NCI-H2227 (cell line): Measurements from ENCODE around the gene HCRTR1.

Experiments
- DNase-seq: peaks from one replicate; lab custom pipeline; 2025; ENCODE audit not compliant: unreplicated experiment; lab: John Stamatoyannopoulos, UW

HCRTR1 gene

GRCh38 chr1:31625561-31626222 is 8.2 kb downstream of the HCRTR1 start:
- DNase-seq, result no peak

DNA sequence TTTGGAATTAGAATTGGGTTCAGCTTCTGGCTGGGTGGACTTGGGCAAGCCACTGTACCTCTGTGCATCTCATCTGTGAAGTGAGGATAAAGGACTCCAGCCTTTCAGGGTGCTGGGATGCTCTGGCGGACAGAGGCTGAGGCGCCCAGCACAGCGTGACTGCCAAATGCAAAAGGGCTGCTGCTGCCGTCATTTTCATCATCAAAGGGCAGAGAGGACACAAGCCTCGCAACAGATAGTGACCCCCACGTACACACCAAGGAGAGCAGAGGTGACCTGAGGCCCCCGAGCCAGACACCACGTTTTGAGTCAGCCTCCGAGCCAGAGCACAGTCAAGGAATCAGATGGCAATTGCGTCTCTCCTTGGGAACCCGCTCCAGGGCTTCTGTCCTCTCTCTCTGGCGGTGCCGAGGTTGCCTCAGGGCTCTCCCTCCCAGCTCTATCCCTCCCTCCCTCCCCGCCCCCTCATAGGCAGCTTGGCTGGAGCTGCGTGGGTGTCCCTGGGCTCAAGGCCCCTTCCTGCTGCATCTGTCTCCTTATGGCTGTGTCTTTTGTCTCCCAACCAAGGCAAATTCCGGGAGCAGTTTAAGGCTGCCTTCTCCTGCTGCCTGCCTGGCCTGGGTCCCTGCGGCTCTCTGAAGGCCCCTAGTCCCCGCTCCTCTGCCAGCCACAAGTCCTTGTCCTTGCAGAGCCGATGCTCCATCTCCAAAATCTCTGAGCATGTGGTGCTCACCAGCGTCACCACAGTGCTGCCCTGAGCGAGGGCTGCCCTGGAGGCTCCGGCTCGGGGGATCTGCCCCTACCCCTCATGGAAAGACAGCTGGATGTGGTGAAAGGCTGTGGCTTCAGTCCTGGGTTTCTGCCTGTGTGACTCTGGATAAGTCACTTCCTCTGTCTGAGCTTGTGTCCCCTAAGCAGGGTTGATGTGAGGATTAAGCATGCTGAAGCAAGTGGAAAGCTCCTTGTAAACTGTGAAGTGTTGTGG is 9.0 kb downstream of the HCRTR1 start:
- DNase-seq, result peak; percentile 43

DNA sequence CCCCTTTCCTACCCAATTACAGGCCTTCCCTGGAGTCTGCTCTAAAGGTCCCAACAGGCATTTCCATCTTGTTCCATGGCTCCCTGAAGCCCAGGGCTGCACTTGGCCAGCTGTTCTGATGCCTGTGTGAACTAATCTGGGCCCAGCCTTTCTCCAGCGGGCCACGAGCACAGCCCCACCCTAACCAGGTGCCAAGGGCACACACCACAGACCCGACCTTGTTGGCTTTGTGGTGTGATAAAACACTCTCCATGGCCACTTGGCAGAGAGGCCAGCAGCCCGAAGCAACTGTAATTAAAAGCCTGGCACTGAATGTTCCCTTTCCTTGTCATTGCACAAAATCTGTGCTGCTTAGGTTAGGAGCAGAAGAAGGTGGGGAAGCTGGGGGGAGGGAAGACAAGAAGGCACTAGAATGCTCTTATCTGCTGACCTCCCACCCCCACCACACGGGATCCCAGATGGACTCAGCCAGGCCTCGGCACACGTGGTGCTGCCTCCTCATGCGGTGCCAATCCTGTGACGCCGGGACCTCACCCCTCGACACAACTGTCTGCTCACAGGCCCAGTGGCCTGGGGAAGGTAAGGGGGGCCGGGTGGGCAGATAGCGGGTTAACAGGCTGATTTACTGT is 9.9 kb downstream of the HCRTR1 start:
- no peak for DNase-seq

DNA sequence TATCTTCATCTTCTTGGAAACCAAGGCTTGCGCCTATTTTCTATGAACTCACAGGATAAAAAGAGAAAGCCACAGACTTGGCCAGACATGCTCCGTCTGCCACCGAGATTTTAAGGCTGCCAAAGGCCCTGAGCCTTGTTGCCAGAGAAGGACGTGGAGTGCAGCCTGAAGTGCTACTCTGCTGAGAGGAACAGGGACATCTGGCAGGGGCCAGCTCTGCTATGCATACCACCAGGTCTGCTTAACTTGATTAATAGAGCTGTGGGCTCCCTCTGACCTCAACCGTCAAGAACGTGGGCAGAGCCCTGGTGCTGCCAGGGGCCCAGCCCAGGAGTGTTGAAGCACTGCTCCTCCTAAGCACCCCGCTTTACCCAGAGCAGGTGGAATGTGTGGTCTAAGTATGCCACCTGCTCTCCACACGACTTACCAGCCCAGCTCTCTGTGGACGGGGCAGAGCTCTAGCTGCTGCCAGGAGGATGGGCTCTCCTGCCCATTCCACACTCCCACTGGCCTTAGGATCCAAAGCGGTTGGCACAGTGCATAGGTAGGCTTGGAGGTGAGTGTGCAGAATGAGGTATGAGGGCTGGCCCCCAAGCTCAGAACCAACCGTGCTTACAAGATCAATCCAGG is 10.6 kb downstream of the HCRTR1 start:
- DNase-seq, result no peak

- DNase-seq, result no peak
These were observed 11.6 kb downstream of the HCRTR1 start for GRCh38 chr1:31628931-31629556.

GRCh38 chr1:31632649-31633048 is 15.2 kb downstream of the HCRTR1 start:
- no peak for DNase-seq

DNA sequence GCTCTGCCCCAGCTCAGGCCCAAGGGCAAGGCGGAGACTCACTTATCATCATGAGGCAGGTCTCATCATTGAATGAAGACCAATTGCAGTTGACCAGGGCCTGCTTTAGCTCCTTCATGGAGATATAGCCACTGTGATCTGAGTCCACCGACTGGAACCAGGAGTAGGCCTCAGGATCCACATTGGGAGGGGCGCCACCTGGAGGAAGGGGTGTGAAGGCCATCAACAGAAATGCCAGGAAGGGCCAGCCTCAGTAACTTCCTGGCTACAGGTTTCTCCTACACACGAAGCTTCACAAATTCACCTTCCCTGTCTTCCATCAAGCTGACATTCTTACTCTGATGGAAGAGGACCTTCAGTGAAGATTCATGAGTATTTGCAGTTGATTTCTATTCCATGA is 15.6 kb downstream of the HCRTR1 start:
- DNase-seq, result peak; percentile 35

- DNase-seq, result no peak
These were observed 20.6 kb downstream of the HCRTR1 start for GRCh38 chr1:31637915-31638673.

- DNase-seq, result no peak
These were observed 22.1 kb downstream of the HCRTR1 start for GRCh38 chr1:31639543-31639942.

GRCh38 chr1:31640179-31640578 is 22.7 kb downstream of the HCRTR1 start:
- no peak for DNase-seq

GRCh38 chr1:31640964-31641363 is 23.5 kb downstream of the HCRTR1 start:
- no peak for DNase-seq

DNA sequence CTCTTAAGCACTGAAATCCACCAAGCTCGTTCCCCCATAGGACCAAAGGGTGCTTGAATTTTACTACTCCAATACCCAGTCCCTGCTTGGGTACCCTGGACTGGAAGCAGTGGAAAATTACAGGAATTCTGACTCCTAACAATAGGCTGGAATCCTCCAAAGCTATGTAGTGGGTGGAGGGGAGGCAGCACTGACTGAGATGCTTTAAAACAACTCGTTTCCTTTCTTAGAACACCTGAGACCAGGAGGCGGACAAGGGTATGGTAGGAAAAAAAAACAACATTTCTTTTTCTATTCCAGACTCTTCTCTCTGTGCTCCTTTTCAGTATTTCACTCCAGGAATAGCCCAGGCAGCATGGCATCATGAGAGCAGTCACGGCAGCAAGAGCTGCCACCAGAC is 24.9 kb downstream of the HCRTR1 start:
- no peak for DNase-seq

GRCh38 chr1:31642897-31643296 is 25.4 kb downstream of the HCRTR1 start:
- DNase-seq, result no peak

GRCh38 chr1:31643976-31644559 is 26.6 kb downstream of the HCRTR1 start:
- DNase-seq, result no peak

- DNase-seq, result peak; percentile 99
These were observed 27.2 kb downstream of the HCRTR1 start, which contains the start of gene PEF1 for GRCh38 chr1:31644560-31645273. Gene PEF1 (minus strand): TSS chr1:31644876. CDS start chr1:31644864, 12 bp downstream.

GRCh38 chr1:31645274-31645568 is 27.7 kb downstream of the HCRTR1 start:
- DNase-seq, result no peak

GRCh38 chr1:31646259-31646960 is 28.9 kb downstream of the HCRTR1 start:
- DNase-seq, result no peak

GRCh38 chr1:31647106-31647505 is 29.6 kb downstream of the HCRTR1 start:
- no peak for DNase-seq

- no peak for DNase-seq
These were observed 30.7 kb downstream of the HCRTR1 start for GRCh38 chr1:31648190-31648589.
